Endometrium (tissue), 2 donors: ENCODE measurements around the gene LMO1.

Experiments
- FAIRE-seq: peaks from 2 replicates; lab custom pipeline; 2012; peaks lifted over from hg19 to GRCh38; lab: Jason Lieb, UNC
- donor health status: control.
- donor health status: control.

Gene LMO1

GRCh38 chr11:8225589-8226036 is 38.1 kb downstream of the LMO1 start:
- FAIRE-seq, result no peak

- FAIRE-seq, result no peak
Observed at GRCh38 chr11:8224711-8225110, 39.0 kb downstream of the LMO1 start.

GRCh38 chr11:8224161-8224591 is 39.5 kb downstream of the LMO1 start:
- no peak for FAIRE-seq

- no peak for FAIRE-seq
Observed at GRCh38 chr11:8223513-8223900, 40.2 kb downstream of the LMO1 start.

- FAIRE-seq, result no peak
Observed at GRCh38 chr11:8222820-8223512, 40.7 kb downstream of the LMO1 start.

- FAIRE-seq, result no peak
Observed at GRCh38 chr11:8221917-8222495, 41.7 kb downstream of the LMO1 start.

- FAIRE-seq, result no peak
Observed at GRCh38 chr11:8221046-8221723, 42.5 kb downstream of the LMO1 start.

GRCh38 chr11:8220261-8221045 is 43.2 kb downstream of the LMO1 start:
- no peak for FAIRE-seq

GRCh38 chr11:8219257-8220021 is 44.2 kb downstream of the LMO1 start:
- no peak for FAIRE-seq

GRCh38 chr11:8218840-8219239 is 44.8 kb downstream of the LMO1 start:
- no peak for FAIRE-seq

GRCh38 chr11:8218409-8218808 is 45.3 kb downstream of the LMO1 start:
- FAIRE-seq, result no peak

GRCh38 chr11:8217926-8218325 is 45.8 kb downstream of the LMO1 start:
- no peak for FAIRE-seq

GRCh38 chr11:8217136-8217535 is 46.5 kb downstream of the LMO1 start:
- FAIRE-seq, result no peak

- no peak for FAIRE-seq
Observed at GRCh38 chr11:8213376-8213775, 50.3 kb downstream of the LMO1 start.

- FAIRE-seq, result no peak
Observed at GRCh38 chr11:8209208-8209807, 54.4 kb downstream of the LMO1 start.

- FAIRE-seq, result no peak
Observed at GRCh38 chr11:8207080-8208000, 56.3 kb downstream of the LMO1 start.

- no peak for FAIRE-seq
Observed at GRCh38 chr11:8206251-8207079, 57.2 kb downstream of the LMO1 start.

- no peak for FAIRE-seq
Observed at GRCh38 chr11:8205566-8205965, 58.1 kb downstream of the LMO1 start.

GRCh38 chr11:8204596-8204995 is 59.1 kb downstream of the LMO1 start:
- no peak for FAIRE-seq
